Endothelial cell of hepatic sinusoid (primary cell): ENCODE measurements around the gene SPRTN.
"Not testable (repeated sequence)": the region's sequence is repeated elsewhere in the genome, so short reads cannot be mapped to it uniquely, and the experiment has no call there.

Experiments used
- in situ Hi-C: cut with HindIII; loops from 2 replicates; pipeline ENCODE4 v1.10.0; 2017; ENCODE audit warnings: low sequenced_read_pairs

SPRTN gene

GRCh38 chr1:231334952-231335351 lies 3.1 kb upstream of the SPRTN start:
- in situ Hi-C loops: no loop called here

GRCh38 chr1:231335663-231336602 lies 2.2 kb upstream of the SPRTN start:
- in situ Hi-C loops: no loop called here

GRCh38 chr1:231337043-231337471 lies 1.0 kb upstream of the SPRTN start:
- in situ Hi-C loops: no loop called here

GRCh38 chr1:231337472-231338269 lies 422 bp upstream of the SPRTN start, which contains the start of gene EXOC8:
EXOC8 (minus strand) TSS chr1:231337852; CDS start chr1:231337745, 107 bp downstream.
- in situ Hi-C loops: no loop called here

GRCh38 chr1:231340328-231341013 lies 2.4 kb downstream of the SPRTN start:
- in situ Hi-C loops: no loop called here

GRCh38 chr1:231347961-231348360 lies 9.9 kb downstream of the SPRTN start:
- in situ Hi-C loops: no loop called here

GRCh38 chr1:231348442-231348841 lies 10.3 kb downstream of the SPRTN start:
- in situ Hi-C loops: no loop called here

GRCh38 chr1:231348856-231349255 lies 10.8 kb downstream of the SPRTN start:
- in situ Hi-C loops: not testable (repeated sequence)

GRCh38 chr1:231351816-231352215 lies 13.7 kb downstream of the SPRTN start:
- in situ Hi-C loops: no loop called here

GRCh38 chr1:231353086-231353485 lies 15.0 kb downstream of the SPRTN start:
- in situ Hi-C loops: no loop called here

- in situ Hi-C loops: no loop called here
Measured at GRCh38 chr1:231354330-231355020, 16.4 kb downstream of the SPRTN start.

GRCh38 chr1:231355171-231355570 lies 17.1 kb downstream of the SPRTN start:
- in situ Hi-C loops: no loop called here

GRCh38 chr1:231357187-231357772 lies 19.2 kb downstream of the SPRTN start:
- in situ Hi-C loops: no loop called here

- in situ Hi-C loops: no loop called here
Measured at GRCh38 chr1:231357831-231358354, 19.8 kb downstream of the SPRTN start.

GRCh38 chr1:231359113-231359512 lies 21.0 kb downstream of the SPRTN start:
- in situ Hi-C loops: no loop called here

GRCh38 chr1:231362325-231362724 lies 24.2 kb downstream of the SPRTN start:
- in situ Hi-C loops: no loop called here

- in situ Hi-C loops: no loop called here
Measured at GRCh38 chr1:231363624-231364023, 25.5 kb downstream of the SPRTN start.

GRCh38 chr1:231364192-231364591 lies 26.1 kb downstream of the SPRTN start:
- in situ Hi-C loops: no loop called here

GRCh38 chr1:231369282-231369681 lies 31.2 kb downstream of the SPRTN start:
- in situ Hi-C loops: no loop called here

GRCh38 chr1:231372501-231372900 lies 34.4 kb downstream of the SPRTN start:
- in situ Hi-C loops: no loop called here
